Caco-2 (cell line): ENCODE measurements around the gene LACTB. TPM values are rescaled to one million over a fixed set of nuclear protein-coding genes. Genes with fewer than 3 reads are reported as not detected.

Experiments used
- BruUV-seq: library from RNA; stranded (reverse); fragments of 400-500 nt; replicated peaks from 2 replicates; lab custom pipeline; 2021; lab: Mats Ljungman, UMichigan
- CTCF ChIA-PET: fragments of 300-600 bp; sonication (Branson Sonifier 250); formaldehyde crosslinking; loops from one replicate; lab custom pipeline; 2022; ENCODE audit warnings: antibody characterized with exemption; lab: Charles Lee
- POLR2A ChIA-PET: fragments of 300-600 bp; sonication (Branson Sonifier 250); formaldehyde crosslinking; loops from one replicate; lab custom pipeline; 2022; ENCODE audit warnings: antibody characterized with exemption; lab: Charles Lee
- DNase-seq, 2 experiments: peaks; one replicate each; pipeline versions ENCODE4 v3.0.0 to v3.0.0-alpha.2; 2020 to 2022
- H3K27me3 ChIP-seq: replicated peaks from 2 replicates; pipeline ENCODE4 v1.6.0; 2011; ENCODE audit warnings: low read length; ENCODE audit not compliant: control insufficient read depth, insufficient read depth
- H3K36me3 ChIP-seq: 2 replicates; pipeline ENCODE4 v1.5.1; 2011; ENCODE audit warnings: low read length; ENCODE audit not compliant: control insufficient read depth, insufficient read depth
- H3K4me1 ChIP-seq: fragments of 250-450 bp; sonication (Bioruptor Pico); 2 replicates; pipeline ENCODE4 v1.5.1; 2020; ENCODE audit warnings: mild to moderate bottlenecking
- H3K4me3 ChIP-seq: 2 replicates; pipeline ENCODE4 v1.5.1; 2011; ENCODE audit warnings: low read depth, mild to moderate bottlenecking, control low read depth, low read length
- H3K9me3 ChIP-seq: fragments of 250-450 bp; sonication (Bioruptor Pico); 2 replicates; pipeline ENCODE4 v1.5.1; 2020; ENCODE audit warnings: mild to moderate bottlenecking, moderate library complexity
- H3K27ac Mint-ChIP-seq: one replicate; pipeline ENCODE4 v1.8.0; 2022; ENCODE audit warnings: mixed read lengths; ENCODE audit not compliant: unreplicated experiment
- H3K27me3 Mint-ChIP-seq: one replicate; pipeline ENCODE4 v1.8.0; 2022; ENCODE audit warnings: mixed read lengths; ENCODE audit not compliant: insufficient read depth, unreplicated experiment
- H3K36me3 Mint-ChIP-seq: one replicate; pipeline ENCODE4 v1.8.0; 2022; ENCODE audit warnings: mild to moderate bottlenecking, mixed read lengths; ENCODE audit not compliant: insufficient read depth, unreplicated experiment
- H3K4me1 Mint-ChIP-seq: one replicate; pipeline ENCODE4 v1.8.0; 2022; ENCODE audit warnings: low read depth, mixed read lengths; ENCODE audit not compliant: unreplicated experiment
- H3K4me3 Mint-ChIP-seq: one replicate; pipeline ENCODE4 v1.8.0; 2022; ENCODE audit warnings: mild to moderate bottlenecking, moderate library complexity, mixed read lengths; ENCODE audit not compliant: unreplicated experiment
- H3K9me3 Mint-ChIP-seq: one replicate; pipeline ENCODE4 v1.8.0; 2022; ENCODE audit warnings: mixed read lengths; ENCODE audit not compliant: unreplicated experiment
- intact Hi-C: fragments of 100-400 bp; cut with micrococcal nuclease; formaldehyde crosslinking; loops from one replicate; pipeline ENCODE4 v1.10.0; 2022; ENCODE audit not compliant: unreplicated experiment
- total RNA-seq: library from RNA; stranded (reverse); gene quantifications from 2 replicates; pipeline ENCODE4 v1.2.3, GENCODE V29; 2022
- TF ChIP-seq, protein P1 (sequence below), 2 experiments: fragments of 200-600 bp in 1 of 2; IDR thresholded peaks; 1 replicate in 1 of 2; 2 replicates in 1 of 2; pipeline versions ENCODE4 v1.5.1 to v1.8.0; 2011 to 2022; ENCODE audit warnings: antibody characterized with exemption in 1 of 2, control low read depth in 1 of 2, inconsistent platforms in 1 of 2, low read depth in 1 of 2, low read length in 1 of 2, mild to moderate bottlenecking in 1 of 2, moderate library complexity in 1 of 2; ENCODE audit not compliant: insufficient read depth in 1 of 2, severe bottlenecking in 1 of 2, unreplicated experiment in 1 of 2

The LACTB gene
- total RNA-seq, 1 experiment from 2014 or later = 8.4 TPM

GRCh38 chr15:63085289-63085688 is 36.4 kb upstream of the LACTB start:
- POLR2A ChIA-PET = no interaction called here
- peaks cover 26% of the 10 kb centered on the region for H3K4me1 Mint-ChIP-seq

DNA sequence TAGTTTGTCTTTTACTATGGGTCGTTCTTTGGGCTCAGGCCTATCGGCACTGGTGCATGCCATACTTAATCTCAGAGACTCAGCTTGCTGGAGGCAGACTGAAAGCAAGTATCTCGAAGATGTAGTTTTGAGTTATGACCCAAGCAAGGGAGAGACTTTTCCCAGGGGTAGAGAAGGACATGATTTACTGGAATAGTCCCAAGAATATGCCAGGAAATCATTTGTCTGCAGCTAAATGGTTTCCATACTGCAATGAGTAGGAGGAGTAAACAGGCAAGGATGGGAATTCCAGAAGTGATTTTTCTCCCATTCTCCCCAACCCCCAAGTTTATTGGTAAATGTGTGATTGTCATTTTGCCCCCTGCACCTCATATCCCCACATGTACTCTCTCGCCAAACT is 35.4 kb upstream of the LACTB start:
- peaks cover 21% of the 10 kb centered on the region for H3K4me1 ChIP-seq
- H3K36me3 ChIP-seq = no peaks in the 10 kb centered on the region
- Mint-ChIP-seq H3K27me3 (no peaks in the 10 kb centered on the region), H3K27ac (no peak overlapping the region), H3K36me3 (peaks cover 5% of the 10 kb centered on the region), H3K4me1 (peaks cover 26% of the 10 kb centered on the region), H3K4me3 (no peak overlapping the region), H3K9me3 (no peaks in the 10 kb centered on the region)
- no TSS peak for BruUV-seq
- H3K4me3 ChIP-seq = no peak overlapping the region
- ChIA-PET POLR2A (no interaction called here), CTCF (interaction anchor here (2.7 kb wide), 1 partner anchor 38 kb away, joined by 7 read pairs; no protein-coding TSS in a partner anchor)
- intact Hi-C loops = no loop called here
- no peaks in the 10 kb centered on the region for H3K27me3 ChIP-seq
- no peaks in the 10 kb centered on the region for H3K9me3 ChIP-seq
- TF ChIP-seq, protein P1, sequence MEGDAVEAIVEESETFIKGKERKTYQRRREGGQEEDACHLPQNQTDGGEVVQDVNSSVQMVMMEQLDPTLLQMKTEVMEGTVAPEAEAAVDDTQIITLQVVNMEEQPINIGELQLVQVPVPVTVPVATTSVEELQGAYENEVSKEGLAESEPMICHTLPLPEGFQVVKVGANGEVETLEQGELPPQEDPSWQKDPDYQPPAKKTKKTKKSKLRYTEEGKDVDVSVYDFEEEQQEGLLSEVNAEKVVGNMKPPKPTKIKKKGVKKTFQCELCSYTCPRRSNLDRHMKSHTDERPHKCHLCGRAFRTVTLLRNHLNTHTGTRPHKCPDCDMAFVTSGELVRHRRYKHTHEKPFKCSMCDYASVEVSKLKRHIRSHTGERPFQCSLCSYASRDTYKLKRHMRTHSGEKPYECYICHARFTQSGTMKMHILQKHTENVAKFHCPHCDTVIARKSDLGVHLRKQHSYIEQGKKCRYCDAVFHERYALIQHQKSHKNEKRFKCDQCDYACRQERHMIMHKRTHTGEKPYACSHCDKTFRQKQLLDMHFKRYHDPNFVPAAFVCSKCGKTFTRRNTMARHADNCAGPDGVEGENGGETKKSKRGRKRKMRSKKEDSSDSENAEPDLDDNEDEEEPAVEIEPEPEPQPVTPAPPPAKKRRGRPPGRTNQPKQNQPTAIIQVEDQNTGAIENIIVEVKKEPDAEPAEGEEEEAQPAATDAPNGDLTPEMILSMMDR (IDR thresholded peaks at IDR 0.05; ENCODE audit: insufficient read depth in 1 of 2, low read depth in 1 of 2, low read length in 1 of 2, severe bottlenecking in 1 of 2, unreplicated experiment in 1 of 2) = no peak
- no peak for DNase-seq

More at GRCh38 chr15:63085289-63085688, 36.4 kb upstream of the LACTB start:
- no peaks in the 10 kb centered on the region for H3K36me3 ChIP-seq
- intact Hi-C loops = no loop called here
- peaks cover 31% of the 10 kb centered on the region for H3K4me1 ChIP-seq
- CTCF ChIA-PET = interaction anchor here (2.7 kb wide), 1 partner anchor 37 kb away, joined by 7 read pairs; no protein-coding TSS in a partner anchor
- Mint-ChIP-seq H3K27ac (no peak overlapping the region), H3K27me3 (no peaks in the 10 kb centered on the region), H3K36me3 (peaks cover 5% of the 10 kb centered on the region), H3K9me3 (no peaks in the 10 kb centered on the region), H3K4me3 (no peak overlapping the region)
- no peaks in the 10 kb centered on the region for H3K9me3 ChIP-seq
- no TSS peak for BruUV-seq
- DNase-seq = no peak
- TF ChIP-seq, protein P1 (IDR thresholded peaks at IDR 0.05; ENCODE audit: insufficient read depth in 1 of 2, low read depth in 1 of 2, low read length in 1 of 2, severe bottlenecking in 1 of 2, unreplicated experiment in 1 of 2) = no peak
- H3K4me3 ChIP-seq = no peak overlapping the region
- no peaks in the 10 kb centered on the region for H3K27me3 ChIP-seq

DNA sequence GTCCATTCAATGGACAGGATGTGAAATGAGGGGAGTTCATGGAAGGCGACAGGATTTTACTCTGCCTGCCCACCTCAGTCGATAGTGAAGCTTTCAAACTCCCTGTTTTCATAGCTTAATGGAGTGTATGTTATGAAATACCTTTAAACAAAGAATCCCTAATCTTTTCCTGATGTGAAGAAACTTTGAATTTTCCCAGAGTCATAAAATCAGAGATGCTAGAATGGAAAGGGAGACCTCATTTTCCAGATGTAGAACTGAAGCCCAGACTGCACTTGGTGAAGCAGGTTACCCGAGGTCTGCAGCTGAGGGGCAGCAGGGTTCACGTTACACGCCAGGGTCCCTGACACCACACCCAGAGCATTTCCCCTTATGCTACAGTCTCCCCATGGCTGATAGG is 34.7 kb upstream of the LACTB start:
- DNase-seq = no peak
- ChIA-PET POLR2A (no interaction called here), CTCF (interaction anchor here (2.7 kb wide), 1 partner anchor 39 kb away, joined by 7 read pairs; no protein-coding TSS in a partner anchor)
- TF ChIP-seq, protein P1 (IDR thresholded peaks at IDR 0.05; ENCODE audit: insufficient read depth in 1 of 2, low read depth in 1 of 2, low read length in 1 of 2, severe bottlenecking in 1 of 2, unreplicated experiment in 1 of 2) = no peak
- Mint-ChIP-seq H3K27me3 (no peaks in the 10 kb centered on the region), H3K36me3 (peaks cover 5% of the 10 kb centered on the region), H3K9me3 (no peaks in the 10 kb centered on the region), H3K4me1 (peaks cover 20% of the 10 kb centered on the region), H3K4me3 (no peak overlapping the region), H3K27ac (no peak overlapping the region)
- Histone ChIP-seq H3K4me1 (peaks cover 15% of the 10 kb centered on the region), H3K27me3 (no peaks in the 10 kb centered on the region), H3K36me3 (no peaks in the 10 kb centered on the region), H3K9me3 (no peaks in the 10 kb centered on the region), H3K4me3 (no peak overlapping the region)
- BruUV-seq = no TSS peak
- intact Hi-C loops = no loop called here
